NCI-H2029 treated with DMSO at 0.1 percent for 48 hours (cell line): ENCODE measurements around the gene COL15A1.
"Not testable (repeated sequence)": the region's sequence is repeated elsewhere in the genome, so short reads cannot be mapped to it uniquely, and the experiment has no call there.

ENCODE experiments used
- DNase-seq: peaks from one replicate; lab custom pipeline; 2025; lab: John Stamatoyannopoulos, UW

Gene COL15A1

DNA sequence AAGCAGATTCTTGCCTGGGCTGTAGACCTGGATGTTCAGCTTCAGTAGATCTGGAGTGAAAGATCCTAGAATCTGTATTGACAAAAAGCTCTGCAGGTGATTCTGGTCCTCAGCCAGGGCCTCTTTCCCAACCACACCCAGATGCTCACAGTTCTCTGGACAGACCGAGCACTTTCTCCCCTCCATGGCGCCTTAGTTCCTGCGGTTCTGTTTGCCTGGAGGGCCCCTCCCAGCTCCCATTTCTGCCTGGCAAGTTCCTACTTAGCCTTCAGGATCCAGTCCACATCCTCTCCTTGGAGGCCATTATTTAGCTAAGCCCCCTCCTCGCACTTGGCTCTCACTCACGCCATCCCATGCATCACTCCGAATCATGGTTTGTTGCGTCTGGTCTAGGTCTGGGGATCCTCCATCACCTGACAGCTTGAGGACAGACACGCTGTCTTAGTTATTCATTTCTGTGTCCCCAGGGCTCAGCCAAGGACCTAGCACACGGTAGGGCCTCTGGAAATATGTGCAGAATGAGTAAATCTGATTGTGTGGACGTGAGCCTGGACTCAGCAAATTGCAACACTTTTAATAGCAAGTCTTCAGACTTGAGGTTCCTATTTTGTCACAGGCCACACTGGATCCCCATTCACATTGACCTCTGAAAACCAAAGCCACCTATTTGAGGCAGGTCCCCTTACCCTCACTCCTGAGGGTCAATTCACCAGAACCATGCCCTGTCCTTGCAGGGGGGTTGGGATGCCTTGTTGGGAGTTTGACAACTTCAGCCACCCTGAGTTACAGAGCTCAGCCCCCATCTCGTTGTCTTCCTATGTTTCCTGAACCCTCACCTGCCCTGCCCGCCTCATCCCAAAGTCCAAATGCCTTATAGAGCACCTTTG, 50.7 kb downstream of the COL15A1 start:
- no peak for DNase-seq

DNA sequence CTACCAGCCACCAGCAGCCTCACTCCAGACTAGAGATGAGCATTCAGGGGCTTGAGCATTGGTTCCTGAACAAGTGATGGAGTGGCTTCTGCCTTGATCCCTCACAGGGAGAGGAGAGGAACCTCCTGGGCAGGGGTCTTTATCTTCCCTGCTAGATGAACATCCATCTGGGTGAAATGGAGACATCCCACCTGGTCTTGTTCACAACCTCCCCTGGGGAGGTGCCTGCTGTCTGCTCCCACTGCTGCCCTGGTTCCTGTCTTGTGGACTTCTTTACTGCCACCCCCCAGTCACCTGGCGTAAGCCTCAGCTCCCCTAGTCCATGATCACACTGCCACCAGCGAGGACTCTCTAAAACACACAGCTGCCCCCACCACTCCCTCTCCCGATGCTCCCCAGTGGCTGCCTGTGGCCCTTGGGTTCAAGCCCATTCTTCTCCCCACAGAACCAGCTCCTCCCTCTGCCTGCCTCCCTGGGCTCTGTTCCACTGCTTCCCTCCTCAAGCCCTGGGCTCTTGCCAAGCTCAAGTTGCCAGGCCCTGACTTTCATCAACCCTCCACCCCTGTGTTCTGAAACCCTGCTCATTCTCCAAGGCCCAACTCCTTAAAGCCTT, 51.5 kb downstream of the COL15A1 start:
- peak; percentile 18 for DNase-seq

DNA sequence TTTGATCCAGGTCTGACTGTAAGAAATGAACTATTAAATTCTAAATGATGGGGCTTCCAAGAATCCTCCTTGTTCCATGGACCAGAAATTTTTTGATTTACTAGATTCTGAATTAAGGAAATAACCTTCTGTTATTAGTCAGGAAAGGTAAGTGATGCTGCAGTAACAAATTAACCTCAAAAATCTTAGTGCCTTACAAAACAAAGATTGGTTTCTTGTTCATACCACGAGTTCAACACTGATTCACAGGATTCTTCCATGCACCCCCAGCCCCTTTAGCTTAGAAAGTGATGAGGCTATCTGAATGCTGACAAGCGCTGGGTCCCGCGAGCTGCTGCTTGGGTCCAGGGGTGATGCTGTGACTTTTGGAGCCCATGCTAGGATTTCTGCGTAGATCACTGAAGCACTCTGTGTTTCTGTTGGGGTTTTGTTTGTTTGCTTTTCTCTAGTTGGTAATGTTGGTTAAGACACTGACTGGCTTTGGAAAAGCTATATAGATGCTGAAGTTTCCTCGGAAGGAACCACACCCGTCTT, 52.3 kb downstream of the COL15A1 start:
- DNase-seq, result no peak

DNA sequence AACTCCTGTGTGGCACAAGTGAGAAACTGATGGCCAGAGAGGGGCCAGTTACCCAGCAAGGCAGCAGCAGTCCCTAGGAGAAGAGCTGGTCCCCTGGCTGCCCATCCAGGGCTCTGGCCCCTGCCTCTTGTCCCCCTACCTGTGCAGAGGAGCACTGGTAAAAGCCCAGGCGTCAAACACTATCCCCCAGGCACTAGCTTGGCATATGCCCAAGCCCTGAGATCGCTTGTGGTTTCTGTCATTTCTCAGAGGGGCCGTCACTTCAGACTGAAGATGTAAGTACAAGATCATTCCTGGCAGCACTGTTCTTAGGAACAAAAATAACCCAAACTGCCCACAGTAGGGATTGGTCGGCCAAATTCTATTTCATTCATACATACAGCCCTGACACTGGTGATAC, 53.9 kb downstream of the COL15A1 start:
- no peak for DNase-seq

DNA sequence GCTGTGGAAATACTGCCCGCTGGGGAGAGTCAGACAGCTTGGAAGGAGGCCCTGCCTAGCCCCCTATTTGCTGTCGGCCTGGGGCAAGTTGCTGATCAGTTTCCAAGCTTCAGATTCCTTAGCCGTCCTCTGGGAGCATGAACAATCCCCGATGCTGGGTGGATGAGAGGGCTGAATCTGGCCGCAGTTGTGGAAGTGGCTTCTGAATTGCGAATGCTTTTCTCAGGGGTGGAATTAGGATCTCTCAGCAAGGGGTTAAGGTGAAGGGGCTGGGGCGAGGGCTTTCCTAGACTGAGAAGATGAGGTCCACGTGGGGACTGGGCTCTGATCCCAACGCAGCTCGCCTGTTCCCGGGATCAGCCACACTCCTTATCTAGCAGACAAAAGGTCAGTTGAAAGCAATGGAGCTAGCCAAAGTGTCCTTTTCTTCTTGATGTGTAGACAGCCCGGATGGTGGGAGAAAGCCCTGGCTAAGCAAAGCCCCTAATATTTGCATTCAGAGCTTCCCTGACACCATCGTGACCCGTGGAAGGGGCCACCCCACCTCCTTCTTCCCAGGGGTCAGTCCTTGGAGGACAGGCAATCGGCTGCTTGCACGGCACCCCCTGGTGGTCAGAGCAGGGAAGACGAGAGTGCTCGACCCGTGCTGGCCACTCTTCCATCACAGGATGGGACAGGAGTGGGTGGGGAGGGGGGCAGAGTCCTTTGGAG, 54.9 kb downstream of the COL15A1 start:
- peak; percentile 6 for DNase-seq

DNA sequence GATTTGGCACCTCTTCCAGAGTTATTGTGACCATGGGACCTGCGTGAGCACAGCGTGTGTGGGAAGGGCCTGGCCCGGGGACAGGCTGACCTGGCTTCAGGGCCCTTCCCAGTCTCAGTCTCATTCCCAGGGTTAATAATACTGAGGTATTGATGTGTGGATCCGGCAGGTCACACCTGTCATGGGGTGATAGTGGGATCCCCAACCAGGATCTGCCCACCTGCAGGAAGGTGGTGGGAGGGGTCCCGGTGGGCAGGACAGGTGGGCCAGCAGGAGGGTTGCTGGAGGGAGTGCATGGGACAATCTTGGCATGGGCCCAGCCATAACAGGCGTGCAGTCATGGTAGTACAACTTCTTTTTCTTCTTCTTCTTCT, 55.4 kb downstream of the COL15A1 start:
- DNase-seq, result no peak

DNA sequence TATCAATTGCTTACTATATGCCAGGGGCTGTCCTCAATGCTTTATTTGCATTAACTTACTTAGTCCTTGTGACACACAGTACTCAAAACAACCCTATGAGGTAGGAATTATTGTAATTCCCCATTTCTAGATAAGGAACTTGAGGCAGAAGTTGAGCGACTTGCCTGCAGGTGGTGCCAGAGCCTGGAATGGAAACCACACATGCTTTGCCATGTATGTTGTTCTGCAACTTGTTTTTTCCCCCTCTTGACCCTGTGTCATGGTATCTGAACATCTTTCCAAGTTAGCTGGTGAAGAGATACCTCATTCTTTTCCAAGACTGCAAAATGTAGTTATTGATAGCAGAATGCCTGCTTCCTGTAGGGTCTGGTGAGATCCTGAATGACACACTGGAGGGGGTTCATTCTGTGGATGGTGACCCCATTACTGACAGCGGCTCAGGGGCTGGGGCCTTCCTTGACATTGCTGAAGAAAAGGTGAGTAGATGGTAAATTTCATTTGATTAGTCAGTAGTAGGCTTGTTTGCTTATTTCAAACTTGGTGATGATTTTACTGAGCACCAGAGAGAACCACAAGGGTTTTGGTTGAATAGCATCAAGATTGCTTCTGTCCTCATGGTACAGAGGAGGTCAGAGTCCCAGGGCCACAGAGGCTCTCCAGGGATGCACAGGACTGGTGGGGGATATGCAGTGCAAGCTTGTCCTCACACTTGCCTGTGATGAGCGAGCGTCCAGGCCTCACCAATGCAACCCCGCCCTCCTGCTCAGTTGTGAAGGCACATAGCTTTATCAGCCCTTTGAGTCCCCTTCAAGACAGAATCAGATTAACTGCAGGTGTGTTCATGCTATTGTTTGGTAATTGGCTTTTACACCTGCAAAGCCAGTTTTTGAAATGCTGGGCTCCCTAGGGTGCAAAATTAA, 57.0 kb downstream of the COL15A1 start:
- DNase-seq, result peak; percentile 20

DNA sequence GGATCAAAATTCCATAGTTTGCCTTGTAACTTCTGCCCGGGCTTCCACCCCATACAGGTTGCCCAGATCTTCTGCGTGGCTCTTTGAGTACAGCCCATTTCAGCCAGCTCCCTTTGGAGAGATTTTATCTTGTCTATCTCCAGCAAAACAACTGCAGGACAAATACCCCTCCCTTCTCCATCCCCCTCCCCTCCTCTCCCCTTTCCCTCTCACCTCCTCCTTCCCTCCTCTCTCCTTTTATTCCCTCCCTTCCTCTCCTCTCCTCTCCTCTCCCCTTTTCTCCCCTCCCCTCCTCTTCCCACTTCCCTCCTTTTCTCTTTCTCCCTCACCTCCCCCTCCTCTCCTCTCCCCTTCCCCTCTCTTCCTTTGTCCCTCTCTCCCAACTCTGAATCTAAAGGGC, 58.2 kb downstream of the COL15A1 start:
- no peak for DNase-seq

DNA sequence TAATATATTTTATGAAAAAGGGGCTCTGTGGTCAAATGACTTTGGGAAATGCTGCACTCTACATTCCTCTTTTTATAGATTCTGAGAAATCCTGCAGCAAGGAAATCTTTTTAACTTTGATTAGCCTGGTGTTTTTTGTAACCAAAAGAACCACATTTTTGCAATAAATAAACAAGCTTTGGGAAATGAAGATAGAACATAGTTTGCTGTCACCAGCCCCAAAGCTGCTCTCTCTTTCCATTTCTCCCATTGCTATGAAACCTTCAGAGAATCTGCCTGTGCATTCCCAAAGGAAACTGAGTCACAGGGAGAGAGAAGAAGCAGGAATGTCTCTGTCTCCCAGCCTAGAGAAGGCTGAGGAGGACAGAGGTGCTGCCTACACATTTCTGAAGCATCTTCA, 59.0 kb downstream of the COL15A1 start:
- DNase-seq, result no peak

DNA sequence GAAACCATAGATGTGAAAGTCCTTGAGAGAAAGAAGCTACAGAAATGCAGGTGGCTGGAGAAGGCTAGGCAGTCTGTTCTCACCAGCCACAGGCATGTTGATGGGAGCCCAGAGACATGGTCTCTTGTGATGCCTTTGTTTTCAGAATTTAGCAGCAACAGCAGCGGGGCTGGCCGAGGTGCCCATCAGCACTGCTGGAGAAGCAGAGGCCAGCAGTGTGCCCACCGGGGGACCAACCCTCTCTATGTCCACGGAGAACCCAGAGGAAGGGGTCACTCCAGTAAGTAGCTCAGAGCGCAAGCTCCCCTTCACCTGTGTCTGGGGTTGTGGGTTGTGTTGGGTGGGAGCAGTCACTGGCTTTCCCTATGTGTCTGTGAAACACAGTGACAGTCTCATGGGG, 59.6 kb downstream of the COL15A1 start:
- DNase-seq, result no peak

DNA sequence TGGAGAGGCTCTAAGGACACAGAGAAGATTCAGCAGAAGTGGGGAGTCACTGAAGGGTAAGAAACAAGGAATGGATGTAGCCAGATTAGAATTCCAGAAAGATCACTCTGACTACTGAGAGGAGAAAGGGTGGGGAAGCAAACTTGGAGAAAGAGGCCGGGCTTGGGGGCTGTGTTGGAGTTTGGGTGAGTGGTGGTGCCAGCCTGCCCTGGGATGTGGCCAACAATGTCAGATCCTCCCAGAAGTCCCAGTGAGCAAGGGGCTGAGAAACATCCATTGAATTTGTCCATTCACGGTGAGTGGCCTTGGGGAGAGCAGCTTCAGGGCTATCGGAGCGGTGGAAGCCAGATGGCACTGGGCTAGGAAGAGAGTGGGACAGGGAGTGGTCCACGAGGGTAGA, 60.4 kb downstream of the COL15A1 start:
- DNase-seq, result no peak

DNA sequence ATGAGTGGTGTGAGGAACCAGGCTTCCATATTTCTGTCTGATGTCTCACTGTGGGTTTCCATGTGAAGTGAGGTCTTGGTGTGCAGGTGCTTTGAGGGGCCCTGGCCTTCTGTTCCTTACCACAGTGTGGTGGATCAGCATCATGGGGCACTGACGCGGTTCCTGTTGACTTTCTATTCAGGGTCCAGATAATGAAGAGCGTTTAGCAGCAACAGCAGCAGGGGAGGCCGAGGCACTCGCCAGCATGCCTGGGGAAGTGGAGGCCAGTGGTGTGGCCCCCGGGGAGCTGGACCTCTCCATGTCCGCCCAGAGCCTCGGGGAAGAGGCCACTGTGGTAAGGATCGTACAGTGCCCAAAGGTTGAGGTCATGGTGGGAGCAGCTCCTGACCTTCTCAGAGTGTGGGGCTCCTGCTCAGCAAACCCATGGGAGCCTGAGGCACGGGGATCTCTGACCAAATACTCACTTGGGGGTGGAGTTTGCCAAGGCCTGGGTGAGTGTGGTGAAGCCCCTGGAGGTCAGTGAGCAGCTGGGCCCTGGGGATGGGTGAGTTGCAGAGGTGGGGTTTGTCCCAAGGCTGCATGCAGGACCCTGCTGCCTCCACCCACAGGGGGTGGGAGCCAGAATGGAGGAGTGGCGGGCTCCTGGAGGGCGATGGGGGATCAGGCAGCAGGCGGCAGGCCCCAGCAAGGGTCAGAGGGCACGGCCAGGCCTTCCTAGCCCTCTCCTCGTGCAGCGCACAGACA, 61.2 kb downstream of the COL15A1 start:
- DNase-seq, result no peak

DNA sequence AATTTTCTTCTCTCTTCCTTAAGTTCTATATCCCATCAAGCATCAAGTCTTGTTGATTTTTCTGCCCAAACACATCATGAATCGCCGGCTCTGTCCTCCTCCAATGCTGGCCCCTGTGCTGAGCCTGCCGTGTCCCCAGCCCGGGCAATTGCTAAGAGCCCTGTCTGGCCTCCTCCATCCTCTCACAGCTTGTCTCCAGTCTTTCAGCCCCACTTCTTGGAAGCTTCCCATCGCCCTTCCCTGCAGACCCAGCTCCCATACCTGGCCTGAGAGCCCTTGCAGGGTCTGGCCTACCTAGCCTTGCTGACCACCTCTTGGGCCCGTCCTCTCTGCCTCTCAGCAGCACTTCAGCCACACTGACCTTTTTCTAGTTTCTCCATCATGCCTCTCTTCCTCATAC, 61.9 kb downstream of the COL15A1 start:
- DNase-seq, result no peak

DNA sequence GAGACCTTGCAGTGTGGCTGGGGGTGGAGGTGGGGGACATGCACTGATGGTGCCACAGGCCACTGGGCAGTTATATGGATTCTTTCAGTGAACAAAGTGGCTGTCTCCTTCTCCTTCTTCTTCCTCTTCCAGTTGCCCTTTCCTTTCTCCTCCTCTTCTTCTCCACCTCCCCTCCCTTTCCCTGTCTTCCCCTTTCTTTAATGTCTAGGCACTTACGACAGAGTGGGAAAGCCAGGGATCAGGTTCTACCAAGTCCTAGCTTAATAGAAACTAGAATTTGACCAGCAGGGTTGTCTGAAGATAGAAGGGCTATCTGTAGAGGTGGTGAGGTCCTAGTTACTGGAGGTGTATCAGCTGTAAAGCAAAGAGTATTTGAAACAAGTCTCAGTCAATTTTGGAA, 62.8 kb downstream of the COL15A1 start:
- DNase-seq, result no peak

DNA sequence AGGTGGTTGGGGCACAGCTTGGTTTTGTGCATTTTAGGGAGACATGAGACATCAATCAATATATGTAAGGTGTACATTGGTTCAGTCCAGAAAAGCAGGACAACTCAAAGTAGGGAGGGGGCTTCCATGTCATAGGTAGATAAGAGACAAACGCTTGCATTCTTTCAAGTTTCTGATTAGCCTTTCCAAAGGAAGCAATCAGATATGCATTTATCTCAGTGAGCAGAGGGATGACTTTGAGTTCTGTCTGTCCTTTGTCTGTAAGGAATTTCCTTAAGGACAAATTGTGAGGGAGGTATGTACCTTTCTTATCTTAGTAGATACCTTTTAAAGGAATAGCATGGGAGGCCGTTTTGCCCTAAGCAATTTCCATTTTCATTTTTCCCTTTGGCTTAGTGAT, 63.3 kb downstream of the COL15A1 start:
- no peak for DNase-seq

DNA sequence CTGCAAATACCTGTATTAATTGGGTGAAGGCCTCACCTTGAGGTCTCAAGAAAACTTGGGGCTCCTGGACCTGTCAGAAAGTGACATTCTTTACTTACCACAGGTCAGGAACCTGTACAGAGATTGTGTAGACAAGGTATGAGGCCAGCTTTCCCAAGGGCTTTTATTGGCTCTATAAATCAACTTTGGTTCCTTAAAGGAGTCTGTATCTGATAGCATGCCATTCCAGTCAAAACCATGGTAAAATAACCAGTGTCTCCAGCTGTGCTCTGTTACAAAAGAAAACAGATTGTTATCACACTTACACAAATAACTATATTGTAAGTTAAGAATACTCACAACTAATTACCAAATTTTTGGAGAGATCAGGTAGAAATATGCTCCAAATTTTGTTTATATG, 64.5 kb downstream of the COL15A1 start:
- no peak for DNase-seq

DNA sequence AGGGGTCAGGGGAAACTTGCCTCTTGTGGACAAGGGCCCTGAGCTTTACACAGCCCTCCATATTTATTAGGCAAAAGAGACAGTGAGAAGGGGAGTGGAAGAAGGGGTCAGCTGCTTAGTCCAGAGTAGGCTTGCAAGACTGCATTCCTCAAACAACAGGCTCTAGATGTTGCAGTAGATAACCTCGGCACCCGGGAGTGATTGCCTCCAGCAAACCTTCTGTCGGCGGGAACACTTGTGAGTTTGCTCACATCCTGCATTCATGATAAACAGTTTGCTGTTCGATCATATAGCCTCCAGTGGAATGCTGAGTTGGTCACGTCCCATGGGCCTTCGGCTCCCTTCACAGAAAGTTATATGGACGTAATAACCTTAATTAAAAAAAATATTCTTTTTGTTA, 66.7 kb downstream of the COL15A1 start:
- DNase-seq, result not testable (repeated sequence)

DNA sequence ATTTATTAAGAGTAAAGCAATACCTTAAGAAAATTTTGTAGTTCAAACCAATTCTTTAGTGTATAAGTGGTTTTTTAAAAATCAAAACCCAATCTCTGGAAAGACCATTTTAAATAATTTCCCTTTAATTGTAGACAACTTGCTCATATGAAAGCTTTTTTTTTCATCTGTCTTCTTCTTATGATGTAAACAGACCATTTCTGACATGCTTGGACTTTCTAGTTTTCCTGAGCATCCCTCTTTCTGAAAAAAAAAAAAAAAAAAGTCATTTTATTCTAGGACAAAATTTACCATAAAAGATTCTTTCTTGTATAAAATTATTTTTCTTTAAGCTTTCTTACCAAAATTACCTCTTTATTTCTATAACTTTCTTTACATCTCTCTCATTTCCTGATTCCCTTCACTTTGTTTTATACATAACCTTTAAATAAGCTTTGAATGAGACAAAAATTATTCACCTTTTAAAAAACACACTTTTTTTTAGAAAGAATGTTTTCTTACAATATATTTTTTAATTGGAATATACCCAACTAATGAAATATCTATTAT, 67.5 kb downstream of the COL15A1 start:
- DNase-seq, result no peak

DNA sequence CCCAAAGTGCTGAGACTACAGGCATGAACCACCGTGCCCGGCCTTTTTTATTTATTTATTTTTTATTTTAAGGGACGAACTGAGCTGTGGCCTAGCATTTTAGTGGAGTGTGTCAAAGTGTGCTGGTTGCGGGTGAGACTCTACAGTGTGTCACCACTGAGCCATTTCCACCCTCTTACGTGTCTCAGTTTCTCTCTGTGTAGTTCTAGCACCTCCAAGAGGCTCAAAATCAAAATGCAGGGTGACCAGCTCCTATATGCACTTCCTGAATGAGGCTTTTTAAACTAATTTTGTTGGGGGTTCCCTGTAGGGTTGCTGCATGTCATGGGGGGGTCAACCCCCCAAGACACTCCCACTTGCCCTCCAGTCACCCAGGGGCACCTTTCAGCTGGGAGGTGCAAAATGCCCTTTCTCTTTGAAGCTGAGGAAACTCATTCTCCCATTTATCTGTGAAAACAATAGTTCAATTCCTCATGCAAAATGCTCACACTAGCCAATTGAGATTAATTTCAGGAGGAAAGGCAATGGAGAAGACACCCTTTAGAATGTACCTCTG, 69.3 kb downstream of the COL15A1 start:
- no peak for DNase-seq

DNA sequence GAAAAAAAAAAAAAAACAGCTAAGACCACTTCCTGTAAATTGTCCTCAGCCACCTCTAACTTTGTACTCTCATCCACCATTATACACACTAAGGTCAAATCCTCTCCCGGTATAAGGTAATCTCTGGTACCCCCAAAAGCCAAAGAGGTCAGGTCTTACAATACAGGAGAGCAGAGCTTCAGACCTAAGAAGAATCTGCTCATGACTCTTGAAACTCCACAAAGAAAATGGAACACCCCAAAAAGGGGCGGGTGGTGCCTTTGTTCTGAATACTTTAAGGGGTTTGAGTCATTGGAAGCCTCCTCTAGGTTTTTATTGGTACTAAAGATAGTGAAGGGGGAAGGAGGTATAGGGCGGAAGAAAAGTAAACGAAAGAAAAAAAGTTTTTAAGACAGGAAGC, 69.8 kb downstream of the COL15A1 start:
- DNase-seq, result no peak
